ENCODE data around the gene CHMP2A. TPM values are rescaled to one million over a fixed set of nuclear protein-coding genes. Genes with fewer than 3 reads are reported as not detected.

Gene CHMP2A
- total and polyA plus RNA-seq, 2 donors from 2014 or later: 142 to 294 TPM

- peaks cover 3 to 38% (median 21%) of the 10 kb centered on the region in 3 donors for H3K4me1 ChIP-seq (ENCODE audit: control insufficient read depth in 2 of 3, insufficient read depth in 2 of 3, low read depth in 1 of 3, low read length in 3 of 3)
- H3K4me3 ChIP-seq (ENCODE audit: low read length in 3 of 3): no peak overlapping the region
- DNase-seq (peak in 2 of 5 donors; percentile 72 to 81), FAIRE-seq (no peak)
- H3K27ac ChIP-seq (ENCODE audit: low read depth in 2 of 2, low read length in 2 of 2): no peak overlapping the region
- no peak for TF ChIP-seq CTCF (IDR thresholded peaks at IDR 0.05; ENCODE audit: borderline replicate concordance, extremely low read depth, insufficient read depth)
- peaks cover 3 to 28% (median 20%) of the 10 kb centered on the region in 3 donors for H3K36me3 ChIP-seq (ENCODE audit: control insufficient read depth in 2 of 3, insufficient read depth in 3 of 3, low read length in 3 of 3)
- no peaks in the 10 kb centered on the region for H3K27me3 ChIP-seq (ENCODE audit: control insufficient read depth, insufficient read depth, low read length)
- H3K9me3 ChIP-seq (ENCODE audit: control insufficient read depth in 2 of 3, insufficient read depth in 1 of 3, low read length in 3 of 3): no peaks in the 10 kb centered on the region
- H3K9ac ChIP-seq (ENCODE audit: low read length in 3 of 3): peak overlapping the region in 1 of 3 donors; percentile 99
- intact Hi-C loops (cut with DNase I): no loop called here
These were observed 1.2 kb upstream of the CHMP2A start for GRCh38 chr19:58555920-58556621.

DNA sequence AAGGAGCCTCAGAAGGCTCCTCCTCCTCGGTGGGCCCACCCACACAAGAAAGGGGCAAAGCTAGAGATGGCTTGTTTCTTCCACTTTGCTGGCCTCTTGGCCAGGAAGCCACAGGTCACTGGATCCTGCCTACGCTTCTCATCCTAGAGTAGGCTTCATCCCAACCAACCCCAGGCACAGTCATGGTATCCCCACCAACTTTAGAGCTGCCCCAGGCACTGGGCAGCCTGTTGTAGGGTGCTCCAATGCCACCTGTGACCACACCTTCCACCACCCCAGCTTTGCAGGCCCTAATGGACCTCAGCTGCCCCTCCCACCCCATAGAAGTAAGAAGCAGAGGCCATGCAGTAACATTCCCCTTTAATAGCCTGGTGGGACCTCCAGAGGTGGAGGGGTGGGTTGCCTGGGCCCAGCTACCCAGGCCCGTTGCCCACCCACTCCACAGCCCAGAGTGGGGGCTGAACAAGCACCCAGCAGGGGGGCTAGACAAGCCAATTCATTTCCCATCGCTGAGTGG, 522 bp upstream of the CHMP2A start:
- peak overlapping the region; percentile 32 to 98 (median 66) for H3K4me3 ChIP-seq (ENCODE audit: low read length in 3 of 3)

DNA sequence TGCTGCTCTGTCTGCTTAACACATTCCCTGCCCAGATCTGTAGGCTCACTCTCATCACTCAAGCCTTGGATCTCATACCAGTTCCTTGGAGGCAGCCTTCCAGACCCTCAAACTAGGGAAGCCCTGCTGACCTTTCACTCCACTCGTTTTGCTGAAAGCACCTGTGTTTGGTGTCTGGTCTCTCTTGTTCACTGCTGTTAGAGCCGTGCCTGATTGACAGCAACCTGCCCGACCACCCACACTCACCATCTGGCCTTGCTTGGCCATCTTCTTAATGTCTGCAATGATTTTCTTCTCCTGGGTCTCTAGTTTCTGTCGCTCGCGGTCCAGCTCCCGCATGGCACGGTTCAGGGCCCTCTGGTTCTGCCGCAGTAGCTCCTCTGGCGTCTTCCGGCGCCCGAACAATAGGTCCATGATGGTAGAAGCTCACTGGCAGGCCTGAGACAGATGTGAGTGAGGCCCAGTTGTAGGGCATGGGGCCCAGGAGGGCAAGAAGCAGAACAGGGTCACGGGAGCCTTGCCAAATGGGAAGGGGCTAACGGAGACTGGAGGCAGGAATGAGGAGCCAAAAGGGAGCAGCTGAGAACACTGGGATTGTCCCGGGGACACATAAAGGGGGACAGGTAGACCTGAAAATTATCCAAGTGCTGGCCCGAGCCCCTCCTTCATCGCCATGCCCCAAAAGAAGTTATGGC, 959 bp downstream of the CHMP2A start:
- DNase-seq: peak in 2 of 5 donors; percentile 59 to 75
- no peaks in the 10 kb centered on the region for H3K27me3 ChIP-seq (ENCODE audit: control insufficient read depth, insufficient read depth, low read length)
- H3K27ac ChIP-seq (ENCODE audit: low read depth in 2 of 2, low read length in 2 of 2): peak overlapping the region; percentile 95 to 97
- FAIRE-seq: no peak
- H3K9ac ChIP-seq (ENCODE audit: low read length in 3 of 3): peak overlapping the region; percentile 81 to 99 (median 89)
- H3K36me3 ChIP-seq (ENCODE audit: control insufficient read depth in 2 of 3, insufficient read depth in 3 of 3, low read length in 3 of 3): peaks cover 10 to 50% (median 40%) of the 10 kb centered on the region in 3 donors
- H3K9me3 ChIP-seq (ENCODE audit: control insufficient read depth in 2 of 3, insufficient read depth in 1 of 3, low read length in 3 of 3): no peaks in the 10 kb centered on the region
- intact Hi-C loops (cut with DNase I): no loop called here
- peak overlapping the region; percentile 90 to 98 (median 97) for H3K4me3 ChIP-seq (ENCODE audit: low read length in 3 of 3)
- H3K4me1 ChIP-seq (ENCODE audit: control insufficient read depth in 2 of 3, insufficient read depth in 2 of 3, low read depth in 1 of 3, low read length in 3 of 3): peaks cover 0 to 32% (median 14%) of the 10 kb centered on the region in 3 donors
- TF ChIP-seq CTCF (IDR thresholded peaks at IDR 0.05; ENCODE audit: borderline replicate concordance, extremely low read depth, insufficient read depth): no peak

More for the DNA sequence above, 522 bp upstream of the CHMP2A start:
- H3K9me3 ChIP-seq (ENCODE audit: control insufficient read depth in 2 of 3, insufficient read depth in 1 of 3, low read length in 3 of 3): no peaks in the 10 kb centered on the region
- intact Hi-C loops (cut with DNase I): no loop called here
- H3K9ac ChIP-seq (ENCODE audit: low read length in 3 of 3): peak overlapping the region; percentile 4 to 99 (median 47)
- no peak for TF ChIP-seq CTCF (IDR thresholded peaks at IDR 0.05; ENCODE audit: borderline replicate concordance, extremely low read depth, insufficient read depth)
- H3K36me3 ChIP-seq (ENCODE audit: control insufficient read depth in 2 of 3, insufficient read depth in 3 of 3, low read length in 3 of 3): peaks cover 7 to 35% (median 26%) of the 10 kb centered on the region in 3 donors
- H3K27me3 ChIP-seq (ENCODE audit: control insufficient read depth, insufficient read depth, low read length): no peaks in the 10 kb centered on the region
- H3K27ac ChIP-seq (ENCODE audit: low read depth in 2 of 2, low read length in 2 of 2): peak overlapping the region; percentile 95 to 97
- H3K4me1 ChIP-seq (ENCODE audit: control insufficient read depth in 2 of 3, insufficient read depth in 2 of 3, low read depth in 1 of 3, low read length in 3 of 3): peaks cover 3 to 38% (median 21%) of the 10 kb centered on the region in 3 donors
- FAIRE-seq (no peak), DNase-seq (peak in 1 of 5 donors; percentile 67)
